ENCODE results near the gene COL4A4.

Gene COL4A4

GRCh38 chr2:227194219-227194618, 30.2 kb upstream of the COL4A4 start (continued):
- TF ChIP-seq ZNF398 (tag by site-specific recombination; IDR thresholded peaks at IDR 0.05) = no peak
- TF ChIP-seq, protein P1, sequence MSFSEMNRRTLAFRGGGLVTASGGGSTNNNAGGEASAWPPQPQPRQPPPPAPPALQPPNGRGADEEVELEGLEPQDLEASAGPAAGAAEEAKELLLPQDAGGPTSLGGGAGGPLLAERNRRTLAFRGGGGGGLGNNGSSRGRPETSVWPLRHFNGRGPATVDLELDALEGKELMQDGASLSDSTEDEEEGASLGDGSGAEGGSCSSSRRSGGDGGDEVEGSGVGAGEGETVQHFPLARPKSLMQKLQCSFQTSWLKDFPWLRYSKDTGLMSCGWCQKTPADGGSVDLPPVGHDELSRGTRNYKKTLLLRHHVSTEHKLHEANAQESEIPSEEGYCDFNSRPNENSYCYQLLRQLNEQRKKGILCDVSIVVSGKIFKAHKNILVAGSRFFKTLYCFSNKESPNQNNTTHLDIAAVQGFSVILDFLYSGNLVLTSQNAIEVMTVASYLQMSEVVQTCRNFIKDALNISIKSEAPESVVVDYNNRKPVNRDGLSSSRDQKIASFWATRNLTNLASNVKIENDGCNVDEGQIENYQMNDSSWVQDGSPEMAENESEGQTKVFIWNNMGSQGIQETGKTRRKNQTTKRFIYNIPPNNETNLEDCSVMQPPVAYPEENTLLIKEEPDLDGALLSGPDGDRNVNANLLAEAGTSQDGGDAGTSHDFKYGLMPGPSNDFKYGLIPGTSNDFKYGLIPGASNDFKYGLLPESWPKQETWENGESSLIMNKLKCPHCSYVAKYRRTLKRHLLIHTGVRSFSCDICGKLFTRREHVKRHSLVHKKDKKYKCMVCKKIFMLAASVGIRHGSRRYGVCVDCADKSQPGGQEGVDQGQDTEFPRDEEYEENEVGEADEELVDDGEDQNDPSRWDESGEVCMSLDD (tag by site-specific recombination; IDR thresholded peaks at IDR 0.05) = no peak
- TF ChIP-seq ZNF549 (tag by site-specific recombination; IDR thresholded peaks at IDR 0.05) = no peak
- no peak for TF ChIP-seq ZBTB48 (tag by site-specific recombination; IDR thresholded peaks at IDR 0.05)
- no peak for TF ChIP-seq ZNF555 (tag by site-specific recombination; conservative IDR thresholded peaks at IDR 0.05)
- TF ChIP-seq TCF7L2 (IDR thresholded peaks at IDR 0.05; ENCODE audit: borderline replicate concordance, low read depth, low read length) = no peak

GRCh38 chr2:227192491-227192890, 28.5 kb upstream of the COL4A4 start:
- ChIA-PET CTCF (no interaction called here), POLR2A (no interaction called here)
- H3K9me3 ChIP-seq (ENCODE audit: control insufficient read depth, insufficient read depth, low read depth, low read length) = no peaks in the 10 kb centered on the region
- H3K4me3 ChIP-seq (ENCODE audit: low read depth, low read length) = no peak overlapping the region
- no peak for TF ChIP-seq ZNF514 (tag by site-specific recombination; IDR thresholded peaks at IDR 0.05)
- TF ChIP-seq ZNF501 (tag by site-specific recombination; IDR thresholded peaks at IDR 0.05) = no peak
- TF ChIP-seq ZNF449 (tag by site-specific recombination; IDR thresholded peaks at IDR 0.05) = no peak
- TF ChIP-seq BCL11A (tag by site-specific recombination; IDR thresholded peaks at IDR 0.05; ENCODE audit: low read depth) = no peak
- no peak for TF ChIP-seq ZNF654 (tag by site-specific recombination; IDR thresholded peaks at IDR 0.05; ENCODE audit: low read depth)
- TF ChIP-seq MZF1 (tag by site-specific recombination; IDR thresholded peaks at IDR 0.05; ENCODE audit: borderline replicate concordance) = no peak
- TF ChIP-seq ZBTB20 (tag by site-specific recombination; IDR thresholded peaks at IDR 0.05) = no peak
- TF ChIP-seq ZNF324 (tag by site-specific recombination; IDR thresholded peaks at IDR 0.05) = no peak
- H3K27ac ChIP-seq (ENCODE audit: extremely low read depth, low read depth, low read length) = no peak overlapping the region
- peaks cover 5% of the 10 kb centered on the region; the same call in 1 of the 2 replicates for H3K4me1 ChIP-seq (ENCODE audit: control insufficient read depth, insufficient read depth, low read length)
- H3K36me3 ChIP-seq (ENCODE audit: control insufficient read depth in 2 of 2, insufficient read depth in 1 of 2, low read length in 2 of 2) = no peaks in the 10 kb centered on the region

- peaks cover 5% of the 10 kb centered on the region; the same call in 1 of the 2 replicates for H3K4me1 ChIP-seq (ENCODE audit: control insufficient read depth, insufficient read depth, low read length)
- POLR2A ChIA-PET = no interaction called here
- H3K9me3 ChIP-seq (ENCODE audit: control insufficient read depth, insufficient read depth, low read depth, low read length) = no peaks in the 10 kb centered on the region
- CTCF ChIA-PET = no interaction called here
- H3K4me3 ChIP-seq (ENCODE audit: low read depth, low read length) = no peak overlapping the region
- no peak for TF ChIP-seq WT1 (tag by site-specific recombination; IDR thresholded peaks at IDR 0.05)
- no peak for TF ChIP-seq ZNF140 (tag by site-specific recombination; IDR thresholded peaks at IDR 0.05)
- TF ChIP-seq ZNF248 (tag by site-specific recombination; IDR thresholded peaks at IDR 0.05) = no peak
- no peak for TF ChIP-seq ZNF398 (tag by site-specific recombination; IDR thresholded peaks at IDR 0.05)
- no peak for TF ChIP-seq ZFP3 (tag by site-specific recombination; IDR thresholded peaks at IDR 0.05; ENCODE audit: low read depth)
- no peak for TF ChIP-seq ZFHX2 (tag by site-specific recombination; conservative IDR thresholded peaks at IDR 0.05)
- no peak for TF ChIP-seq ZNF530 (tag by site-specific recombination; IDR thresholded peaks at IDR 0.05; ENCODE audit: low read depth)
- no peak for TF ChIP-seq ZNF157 (tag by site-specific recombination; IDR thresholded peaks at IDR 0.05)
- TF ChIP-seq, protein P2, sequence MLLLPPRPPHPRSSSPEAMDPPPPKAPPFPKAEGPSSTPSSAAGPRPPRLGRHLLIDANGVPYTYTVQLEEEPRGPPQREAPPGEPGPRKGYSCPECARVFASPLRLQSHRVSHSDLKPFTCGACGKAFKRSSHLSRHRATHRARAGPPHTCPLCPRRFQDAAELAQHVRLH (tag by site-specific recombination; IDR thresholded peaks at IDR 0.05) = no peak
- TF ChIP-seq OVOL3 (tag by site-specific recombination; IDR thresholded peaks at IDR 0.05) = no peak
- TF ChIP-seq, protein P3, sequence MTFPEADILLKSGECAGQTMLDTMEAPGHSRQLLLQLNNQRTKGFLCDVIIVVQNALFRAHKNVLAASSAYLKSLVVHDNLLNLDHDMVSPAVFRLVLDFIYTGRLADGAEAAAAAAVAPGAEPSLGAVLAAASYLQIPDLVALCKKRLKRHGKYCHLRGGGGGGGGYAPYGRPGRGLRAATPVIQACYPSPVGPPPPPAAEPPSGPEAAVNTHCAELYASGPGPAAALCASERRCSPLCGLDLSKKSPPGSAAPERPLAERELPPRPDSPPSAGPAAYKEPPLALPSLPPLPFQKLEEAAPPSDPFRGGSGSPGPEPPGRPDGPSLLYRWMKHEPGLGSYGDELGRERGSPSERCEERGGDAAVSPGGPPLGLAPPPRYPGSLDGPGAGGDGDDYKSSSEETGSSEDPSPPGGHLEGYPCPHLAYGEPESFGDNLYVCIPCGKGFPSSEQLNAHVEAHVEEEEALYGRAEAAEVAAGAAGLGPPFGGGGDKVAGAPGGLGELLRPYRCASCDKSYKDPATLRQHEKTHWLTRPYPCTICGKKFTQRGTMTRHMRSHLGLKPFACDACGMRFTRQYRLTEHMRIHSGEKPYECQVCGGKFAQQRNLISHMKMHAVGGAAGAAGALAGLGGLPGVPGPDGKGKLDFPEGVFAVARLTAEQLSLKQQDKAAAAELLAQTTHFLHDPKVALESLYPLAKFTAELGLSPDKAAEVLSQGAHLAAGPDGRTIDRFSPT (tag by site-specific recombination; IDR thresholded peaks at IDR 0.05) = no peak
- TF ChIP-seq ZNF792 (tag by site-specific recombination; IDR thresholded peaks at IDR 0.05) = no peak
- H3K27ac ChIP-seq (ENCODE audit: extremely low read depth, low read depth, low read length) = no peak overlapping the region
- no peaks in the 10 kb centered on the region for H3K36me3 ChIP-seq (ENCODE audit: control insufficient read depth in 2 of 2, insufficient read depth in 1 of 2, low read length in 2 of 2)
These were observed 27.4 kb upstream of the COL4A4 start for GRCh38 chr2:227191367-227191766.

All from HEK293 (cell line).